Measurements from ENCODE around the gene CEBPE. TPM values are rescaled to one million over a fixed set of nuclear protein-coding genes. Genes with fewer than 3 reads are reported as not detected.

CEBPE gene
- total RNA-seq, 4 donors from 2014 or later = not detected

DNA sequence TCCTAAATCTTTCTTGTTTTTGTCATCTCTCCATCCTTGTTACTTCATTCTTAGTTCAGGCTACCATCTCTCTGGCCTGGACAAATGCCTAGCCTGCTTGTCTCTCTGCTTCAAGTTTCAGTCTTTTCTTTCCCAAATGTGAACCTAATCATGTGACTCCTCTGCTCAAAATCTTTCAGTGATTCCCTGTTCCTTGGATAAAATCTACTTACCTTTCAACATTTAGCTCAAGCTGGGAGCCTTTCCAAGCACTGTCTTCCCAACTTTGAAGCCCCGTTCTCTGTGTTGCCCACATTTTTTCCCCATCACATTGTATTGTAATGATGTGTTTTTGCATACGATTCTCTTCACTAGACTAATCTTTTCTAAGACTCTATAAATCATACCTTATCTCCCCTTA, 39.7 kb upstream of the CEBPE start:
- DNase-seq (ENCODE audit: low spot score in 2 of 2) = no peak
- 76 to 84% methylated on average over 2 of the region's 2 CpGs for WGBS, 2 donors

DNA sequence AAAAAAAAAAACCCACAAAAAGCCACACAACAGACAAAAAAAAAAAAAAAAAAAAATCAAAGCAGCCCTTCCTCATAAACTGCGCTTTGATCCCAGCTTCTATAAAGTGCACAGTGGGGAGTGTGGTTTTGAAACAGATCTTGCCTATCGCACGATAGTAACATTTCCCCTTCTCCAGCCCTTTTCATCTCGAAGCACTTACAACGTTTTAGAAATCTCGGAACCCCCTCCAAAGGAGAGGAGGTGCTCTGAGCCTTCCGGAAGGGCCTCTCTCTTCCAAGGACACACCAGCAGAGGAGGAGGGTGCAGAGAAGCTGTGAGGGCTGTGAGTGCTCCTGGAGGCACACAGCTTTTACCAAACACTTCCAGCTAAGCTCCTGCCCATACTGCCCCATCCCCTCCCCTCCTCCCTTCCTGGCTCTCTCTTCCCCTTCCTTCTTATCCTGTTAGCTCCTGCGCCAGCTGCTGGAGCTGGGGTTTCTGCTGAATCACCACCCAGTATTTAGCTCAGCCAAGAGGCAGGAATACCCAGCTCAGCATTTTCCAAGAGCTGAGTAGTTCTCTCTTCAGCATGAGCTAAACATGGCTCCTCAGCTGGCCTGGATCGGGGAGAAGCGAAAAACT, 36.0 kb upstream of the CEBPE start:
- DNase-seq (ENCODE audit: low spot score in 2 of 2) = peak; percentile 42 to 72
- Histone ChIP-seq H3K27ac (peak overlapping the region; percentile 79 to 90 (median 84)), H3K4me3 (peak overlapping the region in 1 of 4 donors; percentile 51), H3K27me3 (no peaks in the 10 kb centered on the region), H3K36me3 (no peaks in the 10 kb centered on the region), H3K4me1 (peaks cover 0 to 24% (median 10%) of the 10 kb centered on the region in 4 donors), H3K9me3 (no peaks in the 10 kb centered on the region)
- TF ChIP-seq EP300 (IDR thresholded peaks at IDR 0.05) (peak in 1 of 2 donors; percentile 73), CTCF (IDR thresholded peaks at IDR 0.05) (no peak), POLR2A (IDR thresholded peaks at IDR 0.05) (peak in 1 of 2 donors; percentile 10)
- WGBS, 2 donors = 30 to 43% methylated on average over 10 of the region's 10 CpGs

More for the DNA sequence above, 39.7 kb upstream of the CEBPE start:
- Histone ChIP-seq H3K27ac (no peak overlapping the region), H3K4me1 (peaks cover 0 to 21% (median 11%) of the 10 kb centered on the region in 4 donors), H3K27me3 (no peaks in the 10 kb centered on the region), H3K4me3 (no peak overlapping the region), H3K36me3 (no peaks in the 10 kb centered on the region), H3K9me3 (no peaks in the 10 kb centered on the region)
- no peak for TF ChIP-seq EP300 (IDR thresholded peaks at IDR 0.05)
- no peak for TF ChIP-seq POLR2A (IDR thresholded peaks at IDR 0.05)
- TF ChIP-seq CTCF (IDR thresholded peaks at IDR 0.05) = no peak

DNA sequence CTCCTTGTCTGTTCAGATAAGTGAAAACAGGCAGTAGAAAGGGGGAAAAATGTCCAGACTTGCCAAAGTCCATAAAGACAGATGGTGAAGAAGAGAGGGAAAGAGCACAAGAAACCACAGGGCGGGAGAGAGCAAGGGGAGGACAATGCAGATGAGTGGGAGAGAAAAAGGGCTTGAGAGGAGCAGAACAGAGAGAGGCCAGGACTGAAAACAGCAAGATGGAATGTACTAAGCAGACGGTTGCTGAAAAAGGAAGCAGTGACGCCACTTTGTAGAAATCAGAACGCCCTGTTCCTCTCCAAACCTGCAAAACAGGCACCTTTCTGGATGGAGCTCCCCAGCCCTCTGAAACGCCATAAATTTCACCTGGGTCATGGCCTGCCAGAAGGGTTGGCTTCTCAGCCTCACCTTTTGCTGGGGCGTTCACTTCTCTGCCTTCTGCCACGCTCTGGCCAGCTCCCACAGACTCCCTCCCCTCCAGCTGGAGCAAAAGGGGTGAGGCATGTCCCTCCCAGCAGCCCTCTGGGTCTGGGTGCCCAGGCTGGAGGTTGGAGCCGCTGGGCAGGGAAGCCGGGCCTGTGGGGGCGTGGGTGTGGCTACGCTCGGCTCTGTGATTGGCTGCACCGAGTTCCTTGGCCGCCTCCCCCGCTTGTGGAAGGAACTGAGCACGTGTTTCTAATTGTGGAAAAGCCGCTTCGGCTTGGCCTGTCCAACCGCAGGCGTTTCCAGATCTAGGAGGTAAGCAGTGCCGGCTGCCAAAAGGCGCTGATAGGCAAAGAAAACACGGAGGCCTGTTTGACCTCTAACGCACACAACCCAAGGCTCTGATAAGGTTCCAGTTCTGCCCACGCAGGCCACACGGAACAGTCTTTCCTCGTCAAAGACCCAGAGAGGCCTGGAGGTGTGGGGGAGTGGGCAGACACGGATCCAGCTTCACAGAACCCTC, 35.1 kb upstream of the CEBPE start:
- DNase-seq (ENCODE audit: low spot score in 2 of 2) = peak; percentile 92 to 93
- no peaks in the 10 kb centered on the region for H3K36me3 ChIP-seq
- H3K27me3 ChIP-seq = no peaks in the 10 kb centered on the region
- H3K27ac ChIP-seq = peak overlapping the region; percentile 79 to 90 (median 84)
- H3K4me1 ChIP-seq = peaks cover 0 to 24% (median 9%) of the 10 kb centered on the region in 4 donors
- peak overlapping the region; percentile 22 to 51 (median 30) for H3K4me3 ChIP-seq
- H3K9me3 ChIP-seq = no peaks in the 10 kb centered on the region
- 26 to 40% methylated on average over 28 of the region's 28 CpGs for WGBS, 2 donors
- TF ChIP-seq POLR2A (IDR thresholded peaks at IDR 0.05) (peak in 1 of 2 donors; percentile 67), CTCF (IDR thresholded peaks at IDR 0.05) (no peak), EP300 (IDR thresholded peaks at IDR 0.05) (peak; percentile 54 to 81)

- DNase-seq (ENCODE audit: low spot score in 2 of 2) = no peak
- Histone ChIP-seq H3K27ac (no peak overlapping the region), H3K9me3 (no peaks in the 10 kb centered on the region), H3K36me3 (peaks cover 0 to 6% (median 0%) of the 10 kb centered on the region in 3 donors), H3K4me1 (peaks cover 0 to 24% (median 9%) of the 10 kb centered on the region in 4 donors), H3K27me3 (no peaks in the 10 kb centered on the region), H3K4me3 (no peak overlapping the region)
- TF ChIP-seq CTCF (IDR thresholded peaks at IDR 0.05) (no peak), EP300 (IDR thresholded peaks at IDR 0.05) (no peak), POLR2A (IDR thresholded peaks at IDR 0.05) (no peak)
- WGBS, 2 donors = 86 to 96% methylated on average over 2 of the region's 2 CpGs
These were observed 32.3 kb upstream of the CEBPE start for GRCh38 chr14:23151342-23151741.

- TF ChIP-seq EP300 (IDR thresholded peaks at IDR 0.05) (no peak), CTCF (IDR thresholded peaks at IDR 0.05) (no peak), POLR2A (IDR thresholded peaks at IDR 0.05) (no peak)
- no peak for DNase-seq (ENCODE audit: low spot score in 2 of 2)
- peaks cover 0 to 15% (median 2%) of the 10 kb centered on the region in 4 donors for H3K4me1 ChIP-seq
- peaks cover 0 to 6% (median 0%) of the 10 kb centered on the region in 3 donors for H3K36me3 ChIP-seq
- no peak overlapping the region for H3K27ac ChIP-seq
- no peaks in the 10 kb centered on the region for H3K27me3 ChIP-seq
- no peak overlapping the region for H3K4me3 ChIP-seq
- H3K9me3 ChIP-seq = no peaks in the 10 kb centered on the region
These were observed 30.7 kb upstream of the CEBPE start for GRCh38 chr14:23149745-23150144.
